Lung (tissue), 12 donors: Measurements from ENCODE around the gene CLIC1. TPM values are rescaled to one million over a fixed set of nuclear protein-coding genes. Genes with fewer than 3 reads are reported as not detected.

Source experiments
- ATAC-seq: fragments of 200-7000 bp; cut with Tn5 transposase; one replicate; pipeline ENCODE4 v1.9.1; 2020; ENCODE audit warnings: moderate number of reproducible peaks; ENCODE audit not compliant: insufficient read depth, low FRiP score
- DNase-seq, 3 donors: peaks; one replicate each; pipeline ENCODE4 v3.0.0-alpha.2; 2013 to 2017
- H3K27ac ChIP-seq, 2 donors: one replicate each; pipeline ENCODE4 v1.5.1; 2013; ENCODE audit warnings: mild to moderate bottlenecking in 2 of 2, moderate library complexity in 2 of 2, control low read depth in 1 of 2, inconsistent platforms in 1 of 2, low read depth in 1 of 2, low read length in 1 of 2
- H3K27me3 ChIP-seq, 3 donors: one replicate each; pipeline ENCODE4 v1.5.1; 2013; ENCODE audit warnings: low read length in 2 of 3; ENCODE audit not compliant: control insufficient read depth in 3 of 3, insufficient read depth in 3 of 3
- H3K36me3 ChIP-seq, 4 donors: one replicate each; pipeline ENCODE4 v1.5.1; 2013; ENCODE audit warnings: low read length in 4 of 4, mild to moderate bottlenecking in 1 of 4, moderate library complexity in 1 of 4; ENCODE audit not compliant: control insufficient read depth in 4 of 4, insufficient read depth in 4 of 4
- H3K4me1 ChIP-seq, 5 donors: one replicate each; pipeline ENCODE4 v1.5.1; 2013; ENCODE audit warnings: low read length in 5 of 5, mild to moderate bottlenecking in 2 of 5, moderate library complexity in 1 of 5; ENCODE audit not compliant: control insufficient read depth in 5 of 5, insufficient read depth in 5 of 5
- H3K4me3 ChIP-seq: one replicate; pipeline ENCODE4 v1.5.1; 2013; ENCODE audit warnings: mild to moderate bottlenecking, control low read depth, moderate library complexity
- H3K9ac ChIP-seq, 2 donors: one replicate each; pipeline ENCODE4 v1.5.1; 2013; ENCODE audit warnings: low read length in 2 of 2, control low read depth in 1 of 2; ENCODE audit not compliant: insufficient read depth in 1 of 2
- H3K9me3 ChIP-seq, 4 donors: one replicate each; pipeline ENCODE4 v1.5.1; 2013; ENCODE audit warnings: low read length in 3 of 4, mild to moderate bottlenecking in 1 of 4, moderate library complexity in 1 of 4; ENCODE audit not compliant: control insufficient read depth in 4 of 4, insufficient read depth in 3 of 4
- CTCF ChIP-seq: IDR thresholded peaks from 2 replicates; pipeline ENCODE4 v1.5.1; 2012; ENCODE audit warnings: mild to moderate bottlenecking; ENCODE audit errors: control extremely low read depth, extremely low read depth
- WGBS, 2 donors: extraction: QIAGEN DNeasy Blood & Tissue Kit; methylation state at CpG; one replicate each; pipeline ENCODE4 v1.1.7; 2013; 5-methylcytosine and 5-hydroxymethylcytosine counted together
- polyA plus RNA-seq, 2 donors: library from polyadenylated mRNA; stranded (reverse); fragments of 200-250 nt; gene quantifications; one replicate each; pipeline ENCODE4 v1.2.1, GENCODE V29; 2013
- total RNA-seq, 2 donors: library from RNA; depleted of rRNA in 1 of 2; stranded (reverse); fragments of >200 nt in 1 of 2; gene quantifications; one replicate each; pipeline ENCODE4 v1.2.1, GENCODE V29; 2014 to 2021
- donor health status: control.
- donor health status: control.
- donor health status: Bipolar disorder and iron deficiency.
- donor health status: healthy.
- donor health status: DM: yes; HTN: yes; CAD: no.

The CLIC1 gene
- total and polyA plus RNA-seq, 4 donors = 231 to 763 (median 378) TPM

GRCh38 chr6:31737315-31737990 is 1.1 kb upstream of the CLIC1 start:
- Histone ChIP-seq H3K4me3 (no peak overlapping the region), H3K36me3 (peaks cover 4 to 17% (median 11%) of the 10 kb centered on the region in 4 donors), H3K27ac (peak overlapping the region; percentile 47 to 98), H3K9me3 (no peaks in the 10 kb centered on the region), H3K4me1 (peaks cover 0 to 45% (median 17%) of the 10 kb centered on the region in 5 donors), H3K9ac (peak overlapping the region; percentile 20 to 78), H3K27me3 (no peaks in the 10 kb centered on the region)
- no peak for TF ChIP-seq CTCF
- ATAC-seq (no peak), DNase-seq (peak; percentile 69 to 79 (median 70))
- WGBS, 2 donors = 10 to 30% methylated on average over 7 of the region's 7 CpGs

- DNase-seq (no peak), ATAC-seq (no peak)
- Histone ChIP-seq H3K27me3 (no peaks in the 10 kb centered on the region), H3K27ac (peak overlapping the region; percentile 87 to 98), H3K9me3 (no peaks in the 10 kb centered on the region), H3K4me1 (peaks cover 0 to 45% (median 17%) of the 10 kb centered on the region in 5 donors), H3K4me3 (peak overlapping the region; percentile 75), H3K9ac (peak overlapping the region; percentile 82 to 92), H3K36me3 (peaks cover 8 to 21% (median 14%) of the 10 kb centered on the region in 4 donors)
- 17 to 29% methylated on average over 10 of the region's 10 CpGs for WGBS, 2 donors
- TF ChIP-seq CTCF = no peak
Measured at GRCh38 chr6:31736768-31737314, 511 bp upstream of the CLIC1 start.

- no peak for ATAC-seq
- Histone ChIP-seq H3K36me3 (peaks cover 9 to 24% (median 19%) of the 10 kb centered on the region in 4 donors), H3K27ac (peak overlapping the region; percentile 87 to 98), H3K9ac (peak overlapping the region; percentile 82 to 92), H3K4me3 (peak overlapping the region; percentile 75), H3K4me1 (peaks cover 0 to 39% (median 17%) of the 10 kb centered on the region in 5 donors), H3K27me3 (no peaks in the 10 kb centered on the region), H3K9me3 (no peaks in the 10 kb centered on the region)
- no peak for TF ChIP-seq CTCF
- peak; percentile 38 to 66 (median 44) for DNase-seq
- WGBS, 2 donors = 0% methylated on average over 17 to 18 of the region's 18 CpGs
Measured at GRCh38 chr6:31734821-31735406, 1.4 kb downstream of the CLIC1 start.
